GM12878 (cell line): ENCODE data around the gene SLC24A3.

ENCODE experiments used
- CTCF ChIP-seq, 3 experiments: IDR thresholded peaks in 2 of 3; conservative IDR thresholded peaks in 1 of 3; 2 replicates each; pipeline ENCODE4 v1.5.1; 2011; ENCODE audit warnings: low read depth in 3 of 3, low read length in 3 of 3, mild to moderate bottlenecking in 3 of 3, control low read depth in 2 of 3, moderate library complexity in 2 of 3, inconsistent platforms in 1 of 3, mixed read lengths in 1 of 3; ENCODE audit not compliant: control insufficient read depth in 2 of 3, insufficient read depth in 1 of 3; ENCODE audit errors: extremely low read depth in 1 of 3
- EZH2 ChIP-seq: IDR thresholded peaks from 2 replicates; pipeline ENCODE4 v1.6.1; 2012; ENCODE audit warnings: low read depth, mild to moderate bottlenecking, control low read depth, inconsistent platforms, low read length, borderline replicate concordance; ENCODE audit not compliant: control insufficient read depth
- FOS ChIP-seq: IDR thresholded peaks from 3 replicates; pipeline ENCODE4 v1.6.1; 2011; ENCODE audit warnings: borderline replicate concordance; ENCODE audit not compliant: insufficient read length; ENCODE audit errors: extremely low read depth
- HCFC1 ChIP-seq: fragments of 150-350 bp; IDR thresholded peaks from 2 replicates; pipeline ENCODE4 v1.6.1; 2014; ENCODE audit warnings: low read length
- HDAC6 ChIP-seq: fragments of 200-600 bp; sonication (generic); IDR thresholded peaks from one replicate; pipeline ENCODE4 v1.8.0; 2017; ENCODE audit warnings: antibody characterized with exemption; ENCODE audit not compliant: unreplicated experiment
- HDGF ChIP-seq: fragments of 450-650 bp; IDR thresholded peaks from 2 replicates; pipeline ENCODE4 v1.6.1; 2016; ENCODE audit warnings: antibody characterized with exemption
- MAX ChIP-seq: IDR thresholded peaks from 2 replicates; pipeline ENCODE4 v1.6.1; 2012; ENCODE audit warnings: low read depth, low read length, improper control_type of control experiment
- MLLT1 ChIP-seq: fragments of 450-650 bp; IDR thresholded peaks from 2 replicates; pipeline ENCODE4 v1.6.1; 2016; ENCODE audit warnings: mild to moderate bottlenecking
- POLR2AphosphoS2 ChIP-seq: IDR thresholded peaks from 2 replicates; pipeline ENCODE4 v1.6.1; 2011; ENCODE audit warnings: low read depth, mild to moderate bottlenecking, low read length, improper control_type of control experiment, moderate library complexity
- RELA ChIP-seq: fragments of 450-650 bp; IDR thresholded peaks from 2 replicates; pipeline ENCODE4 v1.8.0; 2014; ENCODE audit warnings: borderline replicate concordance; ENCODE audit not compliant: partially characterized antibody
- STAT3 ChIP-seq: IDR thresholded peaks from 2 replicates; pipeline ENCODE4 v1.6.1; 2011; ENCODE audit warnings: low read depth, low read length, improper control_type of control experiment
- YY1 ChIP-seq: IDR thresholded peaks from 2 replicates; pipeline ENCODE4 v1.6.1; 2011; ENCODE audit warnings: low read depth, mild to moderate bottlenecking, low read length
- ZNF217 ChIP-seq: fragments of 450-650 bp; IDR thresholded peaks from 2 replicates; pipeline ENCODE4 v1.6.1; 2017; ENCODE audit warnings: antibody characterized with exemption, mild to moderate bottlenecking
- ZNF274 ChIP-seq: IDR thresholded peaks from one replicate; pipeline ENCODE4 v1.8.0; 2011; ENCODE audit not compliant: insufficient read length, insufficient read depth

- TF ChIP-seq STAT3 (no peak), CTCF (IDR thresholded peaks at IDR 0.05 in 2 of 3, conservative IDR thresholded peaks at IDR 0.05 in 1 of 3; ENCODE audit: control insufficient read depth in 2 of 3, extremely low read depth in 1 of 3, insufficient read depth in 1 of 3, low read depth in 3 of 3, low read length in 3 of 3) (no peak), EZH2 (no peak), HDAC6 (no peak), ZNF274 (no peak), MLLT1 (no peak), FOS (no peak), MAX (no peak), HCFC1 (no peak), RELA (no peak), POLR2AphosphoS2 (no peak), YY1 (no peak), HDGF (no peak), ZNF217 (no peak)
Measured at GRCh38 chr20:19510611-19511010, 298.2 kb downstream of the SLC24A3 start.
